Endodermal cell (in vitro differentiated cells): Measurements from ENCODE around the gene FAM50B. TPM values are rescaled to one million over a fixed set of nuclear protein-coding genes. Genes with fewer than 3 reads are reported as not detected.

ENCODE experiments used
- DNase-seq: peaks from one replicate; pipeline ENCODE4 v3.0.0-alpha.2; 2017
- H3K27ac ChIP-seq: 2 replicates; pipeline ENCODE4 v1.5.1; 2013; ENCODE audit warnings: mild to moderate bottlenecking, low read depth, low read length, moderate library complexity
- H3K27me3 ChIP-seq: 2 replicates; pipeline ENCODE4 v1.6.1; 2013; ENCODE audit warnings: mild to moderate bottlenecking, low read length, moderate library complexity; ENCODE audit not compliant: insufficient read depth, control insufficient read depth, poor library complexity, severe bottlenecking
- H3K36me3 ChIP-seq: 2 replicates; pipeline ENCODE4 v1.7.0; 2013; ENCODE audit warnings: mild to moderate bottlenecking, low read length, moderate library complexity; ENCODE audit not compliant: control insufficient read depth, insufficient read depth
- H3K4me1 ChIP-seq: one replicate; pipeline ENCODE4 v1.7.0; 2013; ENCODE audit warnings: low read length; ENCODE audit not compliant: control insufficient read depth, insufficient read depth
- H3K4me3 ChIP-seq: 2 replicates; pipeline ENCODE4 v1.5.1; 2013; ENCODE audit warnings: mild to moderate bottlenecking, low read length, moderate library complexity
- H3K9ac ChIP-seq: 2 replicates; pipeline ENCODE4 v1.6.1; 2013; ENCODE audit warnings: mild to moderate bottlenecking, low read length, moderate library complexity; ENCODE audit not compliant: poor library complexity, severe bottlenecking; ENCODE audit errors: extremely low read depth
- H3K9me3 ChIP-seq: 2 replicates; pipeline ENCODE4 v1.6.1; 2013; ENCODE audit warnings: mild to moderate bottlenecking, low read length, moderate library complexity; ENCODE audit not compliant: control insufficient read depth
- H3K27ac Mint-ChIP-seq: 2 replicates; pipeline ENCODE4 v1.8.0; 2020; ENCODE audit warnings: mixed read lengths
- H3K27me3 Mint-ChIP-seq: 2 replicates; pipeline ENCODE4 v1.8.0; 2021; ENCODE audit warnings: mild to moderate bottlenecking, mixed read lengths; ENCODE audit not compliant: insufficient read depth
- H3K36me3 Mint-ChIP-seq: 2 replicates; pipeline ENCODE4 v1.8.0; 2020; ENCODE audit warnings: low read depth, mixed read lengths
- H3K4me1 Mint-ChIP-seq: 2 replicates; pipeline ENCODE4 v1.8.0; 2020; ENCODE audit warnings: mixed read lengths
- H3K4me3 Mint-ChIP-seq: 2 replicates; pipeline ENCODE4 v1.8.0; 2020; ENCODE audit warnings: mild to moderate bottlenecking, moderate library complexity, mixed read lengths
- H3K9me3 Mint-ChIP-seq: 2 replicates; pipeline ENCODE4 v1.8.0; 2020; ENCODE audit warnings: mild to moderate bottlenecking, mixed read lengths
- CTCF ChIP-seq: fragments of 200-600 bp; sonication (generic); conservative IDR thresholded peaks from 2 replicates; pipeline ENCODE4 v1.5.0; 2021; ENCODE audit warnings: antibody characterized with exemption, mild to moderate bottlenecking
- WGBS, 2 experiments: methylation state at CpG; one replicate each; pipeline versions ENCODE4 v1.1.5 to v1.1.7; 2013; ENCODE audit warnings: missing lambda C conversion rate in 2 of 2, mixed read lengths in 1 of 2; ENCODE audit not compliant: insufficient coverage in 1 of 2, insufficient read length in 1 of 2; 5-methylcytosine and 5-hydroxymethylcytosine counted together
- total RNA-seq, 2 donors: library from RNA; stranded (reverse); fragmentation: NEBNext Ultra II Directional in 1 of 2; extraction: Animal tissue kit (Norgen Biotek cat#: 25700) in 1 of 2; gene quantifications; 2 replicates in 1 of 2; 3 replicates in 1 of 2; pipeline ENCODE4 v1.2.1, GENCODE V29; 2021

Gene FAM50B
- total RNA-seq, 2 donors from 2014 or later: 2.8 to 3.7 TPM

GRCh38 chr6:3899970-3900439 is 50.8 kb downstream of the FAM50B start:
- peaks cover 14% of the 10 kb centered on the region for H3K4me1 Mint-ChIP-seq
- H3K27ac Mint-ChIP-seq: no peak overlapping the region
- no peak overlapping the region for H3K4me3 Mint-ChIP-seq
- WGBS, 2 experiments: 96 to 100% methylated on average over 1 to 14 of the region's 14 CpGs
- Histone ChIP-seq H3K36me3 (no peaks in the 10 kb centered on the region), H3K4me1 (peaks cover 8% of the 10 kb centered on the region), H3K4me3 (no peak overlapping the region), H3K27me3 (no peaks in the 10 kb centered on the region), H3K9ac (no peak overlapping the region), H3K9me3 (no peaks in the 10 kb centered on the region), H3K27ac (no peak overlapping the region)
- DNase-seq: no peak
- TF ChIP-seq CTCF: no peak
- H3K27me3 Mint-ChIP-seq: peaks cover 2% of the 10 kb centered on the region
- H3K9me3 Mint-ChIP-seq: peaks cover 4% of the 10 kb centered on the region
- no peaks in the 10 kb centered on the region for H3K36me3 Mint-ChIP-seq

Other genes starting within 250 kb of the FAM50B start
- 1 to 10 TPM; 3.3 to 4.6 TPM for gene PXDC1, start 97.7 kb upstream of the FAM50B start, total RNA-seq
- not detected for gene FAM217A, start 229.8 kb downstream of the FAM50B start, total RNA-seq